HCT116 (cell line): Measurements from ENCODE around the gene MTFP1. TPM values are rescaled to one million over a fixed set of nuclear protein-coding genes. Genes with fewer than 3 reads are reported as not detected.

Source experiments
- ATAC-seq: fragments of 200-7000 bp; cut with Tn5 transposase; 2 replicates; pipeline ENCODE4 v1.9.1; 2020; ENCODE audit warnings: mild to moderate bottlenecking, moderate library complexity
- BruUV-seq: library from RNA; stranded (reverse); fragments of 400-500 nt; replicated peaks from 2 replicates; lab custom pipeline; 2021; lab: Mats Ljungman, UMichigan
- CTCF ChIA-PET: fragments of 300-600 bp; sonication (Branson Sonifier 250); formaldehyde crosslinking; loops from one replicate; lab custom pipeline; 2021; ENCODE audit warnings: antibody characterized with exemption; lab: Charles Lee
- POLR2A ChIA-PET: fragments of 300-600, 350-600 bp; sonication (Branson Sonifier 250); formaldehyde crosslinking; loops from one replicate; lab custom pipeline; 2021; ENCODE audit warnings: antibody characterized with exemption; lab: Charles Lee
- RAD21 ChIA-PET, 2 experiments: fragments of 300-600 bp; sonication (Branson Sonifier 250); formaldehyde crosslinking; loops; one replicate each; lab custom pipeline; 2023; ENCODE audit warnings: low total read pairs in 2 of 2; ENCODE audit not compliant: uncharacterized antibody in 2 of 2, unreplicated experiment in 2 of 2, low non-redundant PET in 1 of 2; lab: Charles Lee
- DNase-seq: peaks from one replicate; pipeline ENCODE4 v3.0.0-alpha.2; 2010; ENCODE audit warnings: low read depth, low spot score
- H2AFZ ChIP-seq: fragments of 200-600 bp; shearing (Covaris generic), sonication (generic); 2 replicates; pipeline ENCODE4 v1.6.1; 2017; ENCODE audit warnings: low read depth, mixed run types, mixed read lengths, antibody characterized with exemption, low read length; ENCODE audit not compliant: poor library complexity, severe bottlenecking
- H3K27ac ChIP-seq: 2 replicates; pipeline ENCODE4 v1.5.1; 2012; ENCODE audit warnings: low read depth, low read length
- H3K27me3 ChIP-seq: fragments of 200-600 bp; sonication (generic); 2 replicates; pipeline ENCODE4 v1.6.1; 2016; ENCODE audit warnings: mixed run types, low read length, mixed read lengths; ENCODE audit not compliant: insufficient read depth
- H3K36me3 ChIP-seq, 2 experiments: fragments of 200-500 bp in 1 of 2; fragments of 200-600 bp in 1 of 2; sonication (Bioruptor generic) in 1 of 2; sonication (generic) in 1 of 2; 2 replicates each; pipeline versions ENCODE4 v1.5.1 to v1.6.1; 2014 to 2016; ENCODE audit warnings: low read length in 2 of 2, inconsistent platforms in 1 of 2, mixed read lengths in 1 of 2, mixed run types in 1 of 2; ENCODE audit not compliant: insufficient read depth in 2 of 2, control insufficient read depth in 1 of 2
- H3K4me1 ChIP-seq, 2 experiments: fragments of 200-600 bp in 1 of 2; sonication (generic) in 1 of 2; 2 replicates each; pipeline versions ENCODE4 v1.5.1 to v1.6.1; 2012 to 2017; ENCODE audit warnings: low read length in 2 of 2, inconsistent platforms in 1 of 2, mild to moderate bottlenecking in 1 of 2, mixed read lengths in 1 of 2, mixed run types in 1 of 2, moderate library complexity in 1 of 2; ENCODE audit not compliant: insufficient read depth in 2 of 2, control insufficient read depth in 1 of 2
- H3K4me2 ChIP-seq: fragments of 200-600 bp; sonication (generic); 2 replicates; pipeline ENCODE4 v1.6.1; 2017; ENCODE audit warnings: mixed run types, low read length, mixed read lengths
- H3K4me3 ChIP-seq, 2 experiments: fragments of 200-600 bp in 1 of 2; sonication (generic) in 1 of 2; replicated peaks in 1 of 2; 2 replicates each; pipeline ENCODE4 v1.5.1; 2011 to 2016; ENCODE audit warnings: low read length in 2 of 2, control low read depth in 1 of 2, low read depth in 1 of 2, mild to moderate bottlenecking in 1 of 2, mixed read lengths in 1 of 2, mixed run types in 1 of 2
- H3K79me2 ChIP-seq: fragments of 200-600 bp; sonication (generic); 2 replicates; pipeline ENCODE4 v1.6.1; 2017; ENCODE audit warnings: mild to moderate bottlenecking, mixed run types, low read length, moderate library complexity, mixed read lengths; ENCODE audit not compliant: insufficient read depth
- H3K9ac ChIP-seq: fragments of 200-600 bp; sonication (generic); 2 replicates; pipeline ENCODE4 v1.6.1; 2016; ENCODE audit warnings: low read length, mixed read lengths
- H3K9me2 ChIP-seq: fragments of 200-600 bp; sonication (generic), shearing (Covaris generic); 2 replicates; pipeline ENCODE4 v1.6.1; 2017; ENCODE audit warnings: mixed run types, mild to moderate bottlenecking, moderate library complexity; ENCODE audit not compliant: insufficient read depth
- H3K9me3 ChIP-seq, 2 experiments: fragments of 200-500 bp in 1 of 2; fragments of 200-600 bp in 1 of 2; sonication (Bioruptor generic) in 1 of 2; sonication (generic) in 1 of 2; 2 replicates each; pipeline ENCODE4 v1.6.1; 2014 to 2017; ENCODE audit warnings: low read length in 2 of 2, mixed read lengths in 2 of 2, inconsistent platforms in 1 of 2, low read depth in 1 of 2, mild to moderate bottlenecking in 1 of 2, mixed run types in 1 of 2, moderate library complexity in 1 of 2; ENCODE audit not compliant: control insufficient read depth in 1 of 2, insufficient read depth in 1 of 2
- H4K20me1 ChIP-seq: fragments of 200-600 bp; sonication (generic), shearing (Covaris generic); 2 replicates; pipeline ENCODE4 v1.6.1; 2017; ENCODE audit warnings: mixed run types, mild to moderate bottlenecking, moderate library complexity; ENCODE audit not compliant: insufficient read depth
- ELF1 ChIP-seq: IDR thresholded peaks from 2 replicates; pipeline ENCODE4 v1.6.1; 2012; ENCODE audit warnings: low read depth, borderline replicate concordance
- EZH2 ChIP-seq: fragments of 200-600 bp; sonication (generic); IDR thresholded peaks from 2 replicates; pipeline ENCODE4 v1.6.1; 2017; ENCODE audit warnings: antibody characterized with exemption, mixed run types
- FOSL1 ChIP-seq: IDR thresholded peaks from 2 replicates; pipeline ENCODE4 v1.6.1; 2012; ENCODE audit warnings: low read depth
- JUND ChIP-seq: IDR thresholded peaks from 2 replicates; pipeline ENCODE4 v1.6.1; 2012
- RAD21 ChIP-seq: IDR thresholded peaks from 2 replicates; pipeline ENCODE4 v1.6.1; 2012; ENCODE audit warnings: low read depth, mild to moderate bottlenecking
- SP1 ChIP-seq: IDR thresholded peaks from 2 replicates; pipeline ENCODE4 v1.6.1; 2012; ENCODE audit warnings: low read depth
- SRF ChIP-seq: IDR thresholded peaks from 2 replicates; pipeline ENCODE4 v1.6.1; 2012; ENCODE audit warnings: low read depth
- TCF7L2 ChIP-seq: IDR thresholded peaks from 2 replicates; pipeline ENCODE4 v1.7.0; 2011; ENCODE audit warnings: borderline replicate concordance, inconsistent platforms; ENCODE audit not compliant: insufficient read depth, insufficient read length; ENCODE audit errors: extremely low read depth
- ZFX ChIP-seq: fragments of 450-650 bp; IDR thresholded peaks from 2 replicates; pipeline ENCODE4 v1.6.1; 2017
- ZNF274 ChIP-seq: fragments of 200-500 bp; sonication (Bioruptor generic); IDR thresholded peaks from 2 replicates; pipeline ENCODE4 v1.6.1; 2014; ENCODE audit warnings: mild to moderate bottlenecking, low read depth, low read length, inconsistent platforms
- intact Hi-C: fragments of 100-400 bp; cut with micrococcal nuclease; formaldehyde crosslinking; loops from 2 replicates; pipeline ENCODE4 v1.10.0; 2022
- total RNA-seq: library from RNA; stranded (reverse); gene quantifications from one replicate; pipeline ENCODE4 v1.2.1, GENCODE V29; 2021; ENCODE audit not compliant: unreplicated experiment
- TF ChIP-seq, protein P1 (sequence below), 3 experiments: fragments of 200-600 bp in 1 of 3; sonication (generic) in 1 of 3; IDR thresholded peaks in 2 of 3; conservative IDR thresholded peaks in 1 of 3; 2 replicates each; pipeline ENCODE4 v1.5.1; 2012 to 2017; ENCODE audit warnings: low read depth in 2 of 3, low read length in 2 of 3, antibody characterized with exemption in 1 of 3, borderline replicate concordance in 1 of 3, control low read depth in 1 of 3, mild to moderate bottlenecking in 1 of 3, mixed read lengths in 1 of 3, mixed run types in 1 of 3, moderate library complexity in 1 of 3; ENCODE audit not compliant: insufficient read depth in 1 of 3
- TF ChIP-seq, protein P2 (sequence below): IDR thresholded peaks from 2 replicates; pipeline ENCODE4 v1.6.1; 2012
- TF ChIP-seq, protein P3 (sequence below): IDR thresholded peaks from 2 replicates; pipeline ENCODE4 v1.6.1; 2011; ENCODE audit warnings: mild to moderate bottlenecking, low read length, moderate library complexity; ENCODE audit not compliant: insufficient replicate concordance; ENCODE audit errors: extremely low read depth
- TF ChIP-seq, protein P4 (sequence below): IDR thresholded peaks from 2 replicates; pipeline ENCODE4 v1.6.1; 2012; ENCODE audit warnings: low read depth

The MTFP1 gene
- total RNA-seq, 1 experiment from 2014 or later: 36.1 TPM

DNA sequence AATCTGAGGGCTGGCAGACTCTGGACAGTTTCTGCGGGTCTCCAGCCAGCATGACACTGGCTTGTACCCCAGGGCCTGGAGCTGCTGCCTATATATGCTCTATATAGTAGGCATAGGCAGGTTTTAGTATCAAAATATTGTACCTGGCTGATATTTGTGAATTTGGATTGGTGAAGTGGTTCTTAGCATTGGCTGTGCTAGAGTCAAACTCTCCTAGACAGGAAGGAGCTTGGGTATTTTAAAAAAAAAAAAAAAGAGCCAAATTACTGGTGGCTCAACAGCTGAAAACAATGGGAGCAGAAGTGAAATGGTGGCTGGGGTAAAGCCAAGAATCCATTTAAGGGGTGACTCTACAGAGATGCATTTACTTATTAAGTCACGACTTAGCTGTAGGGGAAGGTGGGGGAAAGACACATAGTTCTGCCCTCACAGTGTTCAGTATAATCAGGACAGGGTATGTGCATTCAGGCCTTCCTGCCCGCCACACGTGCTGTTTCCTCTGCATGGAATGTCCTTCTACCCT lies 11.0 kb upstream of the MTFP1 start:
- no peaks in the 10 kb centered on the region for H4K20me1 ChIP-seq
- H3K36me3 ChIP-seq: peaks cover 49 to 72% of the 10 kb centered on the region in 2 experiments
- no peak overlapping the region for H3K4me3 ChIP-seq
- RAD21 ChIA-PET: no interaction called here
- H3K9ac ChIP-seq: no peak overlapping the region
- no peaks in the 10 kb centered on the region for H3K79me2 ChIP-seq
- no peaks in the 10 kb centered on the region for H3K9me2 ChIP-seq
- POLR2A ChIA-PET: interaction anchor here (1.3 to 3.5 kb wide), 2 partner anchors 8 to 13 kb away, joined by 3 to 23 read pairs; no protein-coding TSS in a partner anchor
- CTCF ChIA-PET: interaction anchor here (1.2 kb wide), 1 partner anchor 27 kb away, joined by 3 read pairs; the partner anchor contains the start of gene RNF215
- ATAC-seq: no peak
- H2AFZ ChIP-seq: no peak overlapping the region
- peaks cover 5 to 38% of the 10 kb centered on the region in 2 experiments for H3K4me1 ChIP-seq
- H3K9me3 ChIP-seq: no peaks in the 10 kb centered on the region
- H3K4me2 ChIP-seq: no peak overlapping the region
- BruUV-seq: no TSS peak
- no peak overlapping the region for H3K27ac ChIP-seq
- intact Hi-C loops: no loop called here
- DNase-seq: no peak
- TF ChIP-seq ELF1: no peak
- no peak for TF ChIP-seq FOSL1
- TF ChIP-seq ZFX: no peak
- TF ChIP-seq, protein P1, sequence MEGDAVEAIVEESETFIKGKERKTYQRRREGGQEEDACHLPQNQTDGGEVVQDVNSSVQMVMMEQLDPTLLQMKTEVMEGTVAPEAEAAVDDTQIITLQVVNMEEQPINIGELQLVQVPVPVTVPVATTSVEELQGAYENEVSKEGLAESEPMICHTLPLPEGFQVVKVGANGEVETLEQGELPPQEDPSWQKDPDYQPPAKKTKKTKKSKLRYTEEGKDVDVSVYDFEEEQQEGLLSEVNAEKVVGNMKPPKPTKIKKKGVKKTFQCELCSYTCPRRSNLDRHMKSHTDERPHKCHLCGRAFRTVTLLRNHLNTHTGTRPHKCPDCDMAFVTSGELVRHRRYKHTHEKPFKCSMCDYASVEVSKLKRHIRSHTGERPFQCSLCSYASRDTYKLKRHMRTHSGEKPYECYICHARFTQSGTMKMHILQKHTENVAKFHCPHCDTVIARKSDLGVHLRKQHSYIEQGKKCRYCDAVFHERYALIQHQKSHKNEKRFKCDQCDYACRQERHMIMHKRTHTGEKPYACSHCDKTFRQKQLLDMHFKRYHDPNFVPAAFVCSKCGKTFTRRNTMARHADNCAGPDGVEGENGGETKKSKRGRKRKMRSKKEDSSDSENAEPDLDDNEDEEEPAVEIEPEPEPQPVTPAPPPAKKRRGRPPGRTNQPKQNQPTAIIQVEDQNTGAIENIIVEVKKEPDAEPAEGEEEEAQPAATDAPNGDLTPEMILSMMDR (IDR thresholded peaks at IDR 0.05 in 2 of 3, conservative IDR thresholded peaks at IDR 0.05 in 1 of 3; ENCODE audit: borderline replicate concordance in 1 of 3, insufficient read depth in 1 of 3, low read depth in 2 of 3, low read length in 2 of 3): no peak
- TF ChIP-seq TCF7L2: no peak
- TF ChIP-seq, protein P2, sequence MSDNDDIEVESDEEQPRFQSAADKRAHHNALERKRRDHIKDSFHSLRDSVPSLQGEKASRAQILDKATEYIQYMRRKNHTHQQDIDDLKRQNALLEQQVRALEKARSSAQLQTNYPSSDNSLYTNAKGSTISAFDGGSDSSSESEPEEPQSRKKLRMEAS: no peak
- TF ChIP-seq SP1: no peak
- no peak for TF ChIP-seq RAD21
- no peak for TF ChIP-seq JUND
- TF ChIP-seq, protein P3, sequence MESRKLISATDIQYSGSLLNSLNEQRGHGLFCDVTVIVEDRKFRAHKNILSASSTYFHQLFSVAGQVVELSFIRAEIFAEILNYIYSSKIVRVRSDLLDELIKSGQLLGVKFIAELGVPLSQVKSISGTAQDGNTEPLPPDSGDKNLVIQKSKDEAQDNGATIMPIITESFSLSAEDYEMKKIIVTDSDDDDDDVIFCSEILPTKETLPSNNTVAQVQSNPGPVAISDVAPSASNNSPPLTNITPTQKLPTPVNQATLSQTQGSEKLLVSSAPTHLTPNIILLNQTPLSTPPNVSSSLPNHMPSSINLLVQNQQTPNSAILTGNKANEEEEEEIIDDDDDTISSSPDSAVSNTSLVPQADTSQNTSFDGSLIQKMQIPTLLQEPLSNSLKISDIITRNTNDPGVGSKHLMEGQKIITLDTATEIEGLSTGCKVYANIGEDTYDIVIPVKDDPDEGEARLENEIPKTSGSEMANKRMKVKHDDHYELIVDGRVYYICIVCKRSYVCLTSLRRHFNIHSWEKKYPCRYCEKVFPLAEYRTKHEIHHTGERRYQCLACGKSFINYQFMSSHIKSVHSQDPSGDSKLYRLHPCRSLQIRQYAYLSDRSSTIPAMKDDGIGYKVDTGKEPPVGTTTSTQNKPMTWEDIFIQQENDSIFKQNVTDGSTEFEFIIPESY: no peak
- TF ChIP-seq EZH2: no peak
- TF ChIP-seq ZNF274: no peak
- TF ChIP-seq, protein P4, sequence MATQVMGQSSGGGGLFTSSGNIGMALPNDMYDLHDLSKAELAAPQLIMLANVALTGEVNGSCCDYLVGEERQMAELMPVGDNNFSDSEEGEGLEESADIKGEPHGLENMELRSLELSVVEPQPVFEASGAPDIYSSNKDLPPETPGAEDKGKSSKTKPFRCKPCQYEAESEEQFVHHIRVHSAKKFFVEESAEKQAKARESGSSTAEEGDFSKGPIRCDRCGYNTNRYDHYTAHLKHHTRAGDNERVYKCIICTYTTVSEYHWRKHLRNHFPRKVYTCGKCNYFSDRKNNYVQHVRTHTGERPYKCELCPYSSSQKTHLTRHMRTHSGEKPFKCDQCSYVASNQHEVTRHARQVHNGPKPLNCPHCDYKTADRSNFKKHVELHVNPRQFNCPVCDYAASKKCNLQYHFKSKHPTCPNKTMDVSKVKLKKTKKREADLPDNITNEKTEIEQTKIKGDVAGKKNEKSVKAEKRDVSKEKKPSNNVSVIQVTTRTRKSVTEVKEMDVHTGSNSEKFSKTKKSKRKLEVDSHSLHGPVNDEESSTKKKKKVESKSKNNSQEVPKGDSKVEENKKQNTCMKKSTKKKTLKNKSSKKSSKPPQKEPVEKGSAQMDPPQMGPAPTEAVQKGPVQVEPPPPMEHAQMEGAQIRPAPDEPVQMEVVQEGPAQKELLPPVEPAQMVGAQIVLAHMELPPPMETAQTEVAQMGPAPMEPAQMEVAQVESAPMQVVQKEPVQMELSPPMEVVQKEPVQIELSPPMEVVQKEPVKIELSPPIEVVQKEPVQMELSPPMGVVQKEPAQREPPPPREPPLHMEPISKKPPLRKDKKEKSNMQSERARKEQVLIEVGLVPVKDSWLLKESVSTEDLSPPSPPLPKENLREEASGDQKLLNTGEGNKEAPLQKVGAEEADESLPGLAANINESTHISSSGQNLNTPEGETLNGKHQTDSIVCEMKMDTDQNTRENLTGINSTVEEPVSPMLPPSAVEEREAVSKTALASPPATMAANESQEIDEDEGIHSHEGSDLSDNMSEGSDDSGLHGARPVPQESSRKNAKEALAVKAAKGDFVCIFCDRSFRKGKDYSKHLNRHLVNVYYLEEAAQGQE: no peak
- TF ChIP-seq SRF: no peak
- H3K27me3 ChIP-seq: no peaks in the 10 kb centered on the region
